SIG-M5 treated with dmso at 0.1 percent for 504 hours (cell line): Measurements from ENCODE around the gene IRX4.

Source experiments
- DNase-seq: peaks from one replicate; lab custom pipeline; 2025; ENCODE audit not compliant: unreplicated experiment; lab: John Stamatoyannopoulos, UW

Gene IRX4

DNA sequence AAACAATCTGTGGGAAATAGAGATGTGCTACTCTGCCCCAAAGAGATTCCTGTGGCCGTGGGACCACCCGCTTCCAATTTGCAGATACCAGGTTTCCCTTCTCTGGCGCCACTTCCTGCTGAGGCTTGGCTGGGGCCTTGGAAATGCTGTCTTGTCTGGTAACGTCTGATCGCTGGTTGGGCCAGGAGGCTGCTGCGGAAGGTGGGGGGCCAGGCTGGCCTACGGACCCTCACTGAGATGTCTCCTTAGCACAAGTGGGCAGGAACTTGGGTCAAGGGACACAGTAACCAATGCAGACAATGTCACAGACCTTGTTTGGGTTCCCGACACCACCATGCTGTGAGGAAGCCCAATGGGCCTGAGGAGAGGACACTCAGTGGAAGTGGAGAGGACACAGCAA lies 31.7 kb upstream of the IRX4 start:
- DNase-seq: no peak

DNA sequence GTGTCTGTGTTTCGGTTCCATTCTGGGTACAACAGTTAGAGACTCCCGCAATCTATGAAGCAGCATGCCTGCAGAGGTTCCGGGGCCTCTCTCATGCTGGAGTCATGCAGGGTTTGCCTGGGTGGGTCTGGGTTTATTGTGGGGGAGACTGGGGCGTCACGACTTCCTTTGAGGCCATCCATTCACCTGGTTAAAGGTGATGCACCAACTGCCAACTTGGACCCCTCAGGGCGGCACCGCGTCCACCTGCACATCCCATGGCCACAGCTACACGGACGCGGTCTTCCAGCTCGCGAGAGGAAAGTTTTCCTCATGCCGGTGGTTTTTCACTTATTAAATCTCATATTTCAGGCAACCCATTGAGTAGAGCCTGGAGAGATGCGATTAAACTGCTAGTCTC lies 30.9 kb upstream of the IRX4 start:
- no peak for DNase-seq

DNA sequence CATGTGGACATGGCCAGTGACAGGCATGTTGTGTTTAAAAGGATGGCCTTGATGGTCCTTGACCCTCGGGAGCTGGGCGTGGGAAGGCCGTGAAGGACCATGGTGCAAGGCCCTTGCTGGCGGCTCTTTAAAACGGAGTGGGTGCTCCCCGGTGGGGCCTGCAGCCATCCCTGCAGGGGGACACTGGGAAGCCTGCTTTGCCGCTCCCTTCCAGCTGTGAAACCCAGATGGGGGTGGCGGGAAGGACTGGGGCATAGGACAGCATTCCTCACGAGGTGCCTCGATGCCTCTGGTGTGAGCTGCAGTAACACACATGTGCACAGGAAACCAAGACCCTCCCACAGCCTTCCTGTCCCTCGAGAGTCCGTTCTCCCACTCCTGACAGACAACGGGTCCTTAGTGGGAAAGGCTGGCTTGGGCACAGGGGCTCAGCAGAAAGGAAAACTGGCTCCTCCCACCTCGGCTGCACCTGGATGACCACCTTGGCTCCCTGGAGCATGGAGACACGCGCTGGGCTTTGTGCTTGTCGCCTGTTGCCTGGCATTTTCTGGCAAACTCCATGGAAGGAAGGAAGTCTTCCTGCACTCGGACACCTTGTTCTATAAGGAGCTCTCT lies 30.3 kb upstream of the IRX4 start:
- no peak for DNase-seq

DNA sequence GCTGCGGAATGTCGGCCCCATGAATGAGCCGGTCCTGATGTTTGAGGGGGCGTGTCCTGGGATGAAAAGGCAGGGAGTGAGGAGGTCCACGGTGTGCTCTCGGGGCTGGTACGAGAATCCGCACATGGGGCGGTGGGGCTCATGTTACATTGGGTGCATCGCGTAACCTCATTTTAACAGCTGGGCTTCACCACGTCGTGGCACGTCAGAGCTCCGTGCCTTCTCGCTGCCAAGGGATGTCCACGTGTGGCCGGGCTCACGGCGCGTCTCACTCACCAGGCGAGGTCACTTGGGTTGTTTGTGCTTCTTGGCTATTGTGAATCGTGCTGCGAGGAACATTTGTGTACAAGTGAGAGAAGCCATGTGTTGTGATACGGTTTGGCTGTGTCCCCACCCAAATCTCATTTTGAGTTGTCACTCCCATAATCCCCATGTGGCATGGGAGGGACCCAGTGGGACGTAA lies 29.1 kb upstream of the IRX4 start:
- no peak for DNase-seq

DNA sequence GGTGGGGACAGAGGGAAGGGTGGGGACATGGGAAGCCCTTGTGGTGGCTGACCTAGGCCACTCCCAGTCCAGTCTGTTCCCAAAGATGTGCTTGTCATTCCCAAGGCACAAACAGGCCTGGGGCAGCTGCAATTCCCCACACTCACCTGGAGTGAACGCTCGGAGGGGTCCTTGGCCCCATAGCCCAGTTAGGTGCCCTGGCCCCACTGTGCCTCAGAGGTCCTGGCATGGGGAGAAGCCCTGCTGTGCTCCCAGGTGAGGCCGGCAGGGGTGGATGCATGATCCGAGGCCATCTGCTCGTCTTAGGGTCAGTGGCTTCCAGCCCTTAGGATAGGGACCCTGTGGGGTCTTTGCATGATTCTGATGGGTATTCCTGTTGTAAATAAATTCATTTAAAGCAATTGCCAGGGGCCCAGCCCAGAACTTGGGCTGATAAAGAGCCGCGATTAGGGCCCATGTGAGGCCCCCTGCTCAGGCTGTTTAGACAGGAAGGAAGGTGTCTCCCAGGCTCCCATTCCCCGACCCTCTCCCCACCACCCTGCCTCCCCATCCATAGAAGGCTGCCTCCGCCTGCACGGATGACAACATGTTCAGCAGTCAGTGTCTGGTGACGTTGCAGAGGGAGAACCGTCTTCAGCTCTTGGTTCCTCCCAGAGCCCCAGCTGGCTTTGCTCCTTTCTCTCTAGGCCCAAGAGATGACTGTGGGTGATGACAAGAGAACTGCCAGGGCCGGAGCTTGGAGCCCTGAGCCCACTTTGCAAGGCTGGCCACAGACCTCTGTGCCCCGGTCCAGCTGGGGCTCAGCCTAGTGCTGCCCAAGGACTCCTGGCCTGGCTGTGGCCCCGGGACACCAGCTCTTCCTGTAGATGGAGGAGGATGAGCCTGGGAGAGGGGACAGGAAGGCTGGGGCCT lies 28.4 kb upstream of the IRX4 start:
- no peak for DNase-seq

DNA sequence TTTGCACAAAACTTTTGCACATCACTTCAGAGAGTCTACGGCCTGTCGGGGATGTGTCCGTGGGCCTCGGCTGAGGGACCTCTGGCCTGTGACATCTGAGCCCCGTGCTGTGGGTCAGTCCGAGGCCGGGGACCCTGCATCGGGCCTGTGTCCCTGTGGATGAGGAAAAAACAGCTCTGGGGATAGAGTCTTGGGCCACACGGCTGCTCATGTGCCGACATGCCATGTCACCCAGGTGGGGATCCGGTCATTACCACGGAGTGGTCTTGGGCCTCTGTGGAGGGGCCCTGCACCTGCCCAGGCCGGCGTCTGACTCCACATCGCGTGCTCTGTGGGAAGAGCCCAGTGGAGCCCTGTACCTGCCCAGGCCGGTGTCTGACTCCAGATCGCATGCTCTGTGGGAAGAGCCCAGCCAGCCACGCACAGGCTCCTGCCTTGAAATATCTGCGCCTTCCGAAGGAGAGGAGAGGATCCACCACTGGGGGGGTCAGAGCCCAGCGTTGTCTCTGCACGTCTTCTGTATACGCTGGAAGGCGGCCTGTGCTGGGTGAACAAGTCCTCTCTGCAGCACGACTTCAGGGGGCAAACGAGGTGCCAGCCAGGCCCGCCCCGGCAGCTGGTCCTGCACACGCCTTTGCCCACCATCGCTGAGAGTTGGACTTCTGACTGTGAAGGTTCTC lies 27.5 kb upstream of the IRX4 start:
- DNase-seq: no peak

DNA sequence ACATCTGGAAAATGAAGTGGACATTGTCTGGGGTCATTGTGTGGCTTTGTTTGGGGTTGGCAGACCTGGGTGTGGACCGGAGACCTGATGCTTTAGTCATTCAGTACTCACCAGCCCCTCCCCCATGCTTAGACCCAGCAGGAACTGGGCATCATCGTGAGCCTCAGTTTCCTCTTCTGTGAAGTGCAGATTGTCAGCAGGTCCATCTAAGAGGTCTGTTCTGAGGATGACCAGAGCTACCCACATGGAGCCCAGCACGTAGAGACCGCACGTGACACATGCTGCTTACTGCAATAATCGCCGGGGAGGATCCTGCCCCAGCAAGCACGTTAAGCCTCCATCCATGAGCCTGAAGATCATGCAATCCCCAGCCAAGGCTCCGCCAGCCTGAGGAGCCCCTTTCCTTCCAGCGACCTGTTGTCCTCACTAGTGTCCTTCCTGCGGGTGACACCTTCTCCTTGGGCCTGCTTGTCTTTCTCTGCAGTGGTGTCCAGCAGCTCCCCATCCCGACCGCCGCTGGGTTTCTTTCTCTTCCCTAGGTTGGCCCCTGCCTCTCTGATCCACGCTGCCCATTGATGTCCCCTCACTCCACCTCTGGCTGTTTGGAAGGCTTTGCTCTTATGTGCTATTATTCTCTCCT lies 26.7 kb upstream of the IRX4 start:
- DNase-seq: no peak

DNA sequence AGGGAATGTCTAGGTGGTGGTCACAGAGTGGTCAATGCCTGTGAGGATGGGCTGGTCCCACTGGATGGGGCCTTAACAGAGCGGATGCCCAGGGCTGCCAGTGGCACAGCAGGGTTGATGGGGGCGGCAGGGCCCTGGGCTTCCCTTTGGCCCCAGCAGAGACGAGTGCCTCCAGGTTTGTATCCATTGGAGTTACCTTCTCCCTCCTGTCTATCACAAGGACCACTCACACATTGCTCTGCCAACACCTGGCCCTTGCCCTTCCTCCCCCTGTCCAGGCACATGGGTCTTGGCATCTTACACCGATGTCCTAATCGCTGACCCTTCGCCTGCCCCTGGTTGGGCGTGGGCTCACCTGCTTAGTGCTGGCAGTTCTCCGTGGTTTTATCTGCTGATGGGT lies 26.2 kb upstream of the IRX4 start:
- no peak for DNase-seq

DNA sequence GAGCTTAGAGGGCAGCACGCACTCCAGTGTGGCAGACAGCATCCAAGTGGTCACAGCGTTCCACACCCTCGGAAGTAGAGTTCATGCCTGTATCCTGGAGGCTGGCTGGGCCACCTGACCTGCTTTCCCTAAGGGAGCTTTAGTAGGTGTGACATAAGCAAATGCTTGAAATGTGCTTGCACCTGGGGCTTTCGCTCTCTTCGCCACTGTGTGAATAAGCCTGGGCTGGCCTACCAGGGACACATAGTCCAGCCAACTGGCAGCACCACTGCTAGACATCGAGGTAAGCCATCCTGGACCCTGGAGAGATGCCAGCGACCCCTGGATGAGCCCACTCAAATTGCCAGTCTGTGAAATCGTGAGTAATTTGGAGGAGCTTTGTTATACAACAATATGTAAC lies 24.9 kb upstream of the IRX4 start:
- DNase-seq: no peak

DNA sequence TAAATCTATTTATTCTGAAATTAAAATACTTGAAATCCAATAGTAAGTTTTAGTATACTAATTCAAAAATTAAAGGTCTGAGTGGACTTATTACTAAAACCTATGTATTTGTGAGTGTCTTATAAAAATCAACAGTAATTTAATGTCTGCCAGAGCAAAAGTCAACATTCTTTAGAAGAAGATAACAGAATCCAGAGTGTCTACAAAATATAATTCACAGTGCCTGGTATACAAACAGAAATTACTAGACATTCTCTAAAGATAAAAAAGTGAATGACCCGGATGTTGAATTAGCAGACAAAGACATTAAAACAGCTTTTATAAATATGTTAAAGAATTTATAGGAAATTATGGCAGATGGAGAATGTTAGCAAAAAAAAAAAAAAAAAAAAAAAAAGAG lies 22.4 kb upstream of the IRX4 start:
- DNase-seq: no peak

DNA sequence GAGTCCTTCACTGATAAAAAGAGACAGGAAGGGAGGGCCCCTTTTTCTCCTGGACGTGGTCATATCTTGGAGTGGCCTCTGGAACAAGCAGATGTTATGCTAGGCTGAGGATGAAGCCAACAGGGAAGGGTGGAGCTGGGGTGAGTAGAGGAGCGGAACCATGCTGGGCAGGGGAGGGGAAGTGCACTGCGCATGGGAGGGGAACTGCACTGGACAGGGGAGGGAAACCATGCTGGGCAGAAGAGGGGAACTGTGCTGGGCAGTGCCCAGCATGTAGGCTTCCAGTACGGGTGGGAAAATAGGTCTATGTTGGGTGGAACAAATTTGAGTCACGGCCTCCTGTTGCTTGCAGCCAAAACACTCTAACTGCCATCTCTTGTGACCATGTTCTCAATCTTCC lies 19.3 kb upstream of the IRX4 start:
- no peak for DNase-seq

DNA sequence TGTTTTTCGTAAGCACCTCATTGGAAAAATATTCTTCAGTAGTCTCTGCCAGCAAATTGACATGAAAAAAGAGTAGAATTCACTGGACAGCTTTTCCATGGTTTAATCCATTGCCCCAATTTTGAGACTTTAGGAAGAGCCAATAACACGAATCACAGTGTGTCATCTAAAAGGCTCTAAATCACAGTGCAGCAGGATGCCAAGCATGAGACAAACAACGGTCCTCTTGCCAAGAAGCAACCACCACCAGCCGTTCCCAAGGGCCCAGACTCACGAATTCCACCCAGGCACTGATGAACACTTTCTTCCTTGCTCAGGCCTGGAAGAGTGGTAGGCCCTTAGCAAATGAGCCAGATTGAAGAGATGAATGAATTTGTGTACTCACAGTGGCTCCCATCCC lies 18.3 kb upstream of the IRX4 start:
- DNase-seq: no peak

DNA sequence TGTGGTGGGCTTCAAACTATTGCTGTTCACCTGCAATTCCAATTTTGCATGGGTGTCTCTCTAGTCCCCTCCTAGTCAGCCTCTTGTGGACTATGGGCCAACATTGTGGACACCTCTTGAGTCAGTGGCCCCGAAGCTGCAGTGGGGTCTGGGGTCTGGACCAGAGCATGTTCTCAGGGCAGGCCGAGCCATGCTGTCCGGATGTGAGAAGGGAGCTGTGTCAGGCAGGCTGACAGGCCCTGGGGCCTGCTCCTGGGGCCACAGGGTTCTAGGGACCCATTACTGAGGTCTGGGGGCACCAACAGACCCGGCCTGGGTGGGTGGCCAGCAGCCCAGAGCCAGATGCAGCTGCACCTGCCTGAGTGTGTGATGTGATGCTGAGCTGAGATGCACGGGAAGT lies 16.5 kb upstream of the IRX4 start:
- no peak for DNase-seq

DNA sequence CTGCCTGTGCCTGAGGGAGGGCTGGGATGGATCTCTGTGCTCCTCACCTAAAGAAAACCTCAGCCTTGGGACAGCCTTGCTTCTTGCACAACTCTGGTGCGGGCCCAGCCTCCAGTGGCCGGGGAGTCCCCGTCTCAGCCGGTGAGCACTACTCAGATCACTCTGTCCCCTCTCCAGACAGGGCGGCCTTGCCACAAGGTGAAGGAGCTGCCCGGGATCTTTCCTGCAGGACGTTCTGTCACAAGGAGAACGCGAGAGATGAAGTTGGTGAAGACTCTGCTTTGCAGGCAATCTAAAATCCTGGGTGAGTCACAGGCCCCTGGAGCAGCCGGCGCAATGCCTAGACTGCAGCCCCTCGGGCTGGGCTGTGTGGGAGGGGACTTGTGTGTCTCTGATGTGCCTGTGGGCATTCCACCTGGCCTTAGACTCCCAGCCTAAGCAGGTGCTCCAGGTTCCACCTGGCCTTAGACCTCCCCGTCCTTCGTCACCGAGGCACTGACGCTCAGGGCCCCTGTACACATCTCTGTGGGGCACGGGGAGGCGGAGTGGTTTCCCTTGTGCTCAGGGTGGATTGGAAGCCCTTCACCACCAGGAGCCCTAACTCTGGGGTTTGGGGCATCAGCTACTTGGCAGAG lies 15.2 kb upstream of the IRX4 start:
- DNase-seq: no peak

DNA sequence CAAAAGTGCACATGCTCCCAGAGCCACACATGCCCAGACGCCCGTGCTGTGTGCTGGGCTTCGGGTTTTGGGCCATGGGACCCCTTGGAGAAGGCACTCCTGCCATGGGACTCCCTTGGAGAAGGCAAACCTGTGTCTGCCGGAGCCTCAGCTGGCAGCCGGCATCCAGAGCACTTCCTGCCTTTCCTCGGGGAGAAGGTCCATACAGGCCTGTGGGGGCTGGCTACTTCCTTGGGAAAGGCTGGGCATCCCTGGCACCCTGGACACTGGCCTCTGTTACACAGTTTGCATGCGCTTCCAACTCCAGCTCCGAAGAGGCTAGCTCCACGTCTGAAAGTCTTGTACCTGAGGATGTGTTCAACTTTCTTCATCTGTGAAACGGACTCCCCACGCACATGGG lies 14.7 kb upstream of the IRX4 start:
- no peak for DNase-seq

DNA sequence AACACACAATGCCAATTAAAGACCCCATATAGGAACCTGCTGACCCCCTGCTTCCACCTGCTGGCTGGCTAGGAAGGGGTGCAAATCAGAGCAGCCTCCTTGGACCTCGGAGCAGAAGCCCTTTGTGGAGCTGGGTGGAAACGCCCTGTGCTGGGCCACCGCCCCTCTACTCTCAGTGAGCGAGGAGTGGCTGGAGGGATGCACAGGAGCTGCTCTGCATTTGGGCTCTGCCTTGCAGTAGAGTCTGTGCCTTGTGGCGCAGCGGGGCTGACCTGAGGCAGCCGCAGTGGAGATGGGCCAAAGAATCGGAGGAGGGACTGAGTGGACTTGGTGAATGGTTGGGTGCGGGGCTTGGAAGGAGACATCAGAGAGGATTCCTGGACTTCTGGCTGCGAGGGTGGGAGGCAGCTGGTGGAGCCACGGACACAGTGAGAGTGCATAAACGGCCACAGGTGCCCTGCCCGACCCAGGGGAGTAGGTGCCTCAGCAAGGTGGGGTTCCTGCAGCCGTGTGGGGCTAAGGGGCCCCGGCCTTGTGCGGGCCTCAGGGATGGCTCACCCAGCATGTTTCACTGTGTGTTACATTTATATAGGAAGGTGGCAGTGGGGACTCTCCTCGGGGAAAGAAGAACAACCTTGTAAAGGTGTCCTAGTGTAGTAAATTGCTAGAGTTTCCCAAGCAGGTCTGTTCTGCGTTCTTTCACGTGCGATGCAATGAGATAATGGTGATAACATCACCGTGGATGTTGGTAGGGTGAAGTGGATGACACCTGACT lies 14.1 kb upstream of the IRX4 start:
- no peak for DNase-seq

DNA sequence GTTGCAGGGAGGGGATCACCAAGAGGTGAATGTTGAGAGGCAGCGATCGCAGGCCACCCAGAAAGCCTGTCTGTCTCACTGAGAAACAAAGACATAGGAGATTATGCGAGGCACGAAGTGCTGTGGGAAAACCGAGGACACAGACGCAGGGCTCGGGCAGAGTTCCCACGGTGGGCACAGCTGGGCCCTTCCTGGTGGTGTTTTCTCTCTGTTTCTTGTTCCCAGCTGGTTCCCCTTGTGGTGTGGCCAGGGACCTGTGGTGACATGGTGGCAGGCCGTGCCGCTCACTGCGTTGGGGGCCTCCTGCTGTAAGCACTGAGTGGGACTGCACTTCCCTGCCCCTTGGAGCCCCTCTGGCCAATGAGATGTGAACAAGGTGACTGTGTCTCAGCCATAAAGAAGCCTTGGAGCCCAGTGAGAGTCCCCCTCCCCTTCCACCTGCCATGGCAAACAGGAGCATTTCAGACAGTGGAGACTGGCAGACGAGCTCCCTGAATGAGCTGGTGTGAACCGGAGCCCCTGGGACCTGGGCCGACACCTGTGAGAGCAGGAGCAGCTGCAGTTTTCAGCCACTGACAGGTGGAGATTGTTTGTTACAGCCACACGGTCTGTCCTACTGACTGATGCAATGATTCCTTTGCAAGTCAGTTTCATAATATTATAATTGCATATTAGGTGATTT lies 13.2 kb upstream of the IRX4 start:
- no peak for DNase-seq

DNA sequence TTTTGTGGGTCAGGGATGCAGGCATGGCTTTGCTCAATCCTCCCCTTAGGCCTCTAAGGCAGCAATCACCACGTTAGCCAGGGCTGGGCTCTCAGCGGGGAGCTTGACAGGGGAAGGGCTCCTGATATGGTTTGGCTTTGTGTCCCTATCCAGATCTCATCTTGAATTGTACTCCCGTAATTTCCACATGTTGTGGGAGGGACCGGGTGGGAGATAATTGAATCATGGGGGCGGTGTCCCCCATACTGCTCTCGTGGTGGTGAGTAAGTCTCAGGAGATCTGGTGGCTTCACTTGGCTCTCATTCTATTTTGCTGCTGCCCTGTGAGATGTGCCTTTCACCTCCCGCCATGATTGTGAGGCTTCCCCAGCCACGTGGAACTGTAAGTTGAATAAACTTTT lies 11.5 kb upstream of the IRX4 start:
- DNase-seq: no peak

DNA sequence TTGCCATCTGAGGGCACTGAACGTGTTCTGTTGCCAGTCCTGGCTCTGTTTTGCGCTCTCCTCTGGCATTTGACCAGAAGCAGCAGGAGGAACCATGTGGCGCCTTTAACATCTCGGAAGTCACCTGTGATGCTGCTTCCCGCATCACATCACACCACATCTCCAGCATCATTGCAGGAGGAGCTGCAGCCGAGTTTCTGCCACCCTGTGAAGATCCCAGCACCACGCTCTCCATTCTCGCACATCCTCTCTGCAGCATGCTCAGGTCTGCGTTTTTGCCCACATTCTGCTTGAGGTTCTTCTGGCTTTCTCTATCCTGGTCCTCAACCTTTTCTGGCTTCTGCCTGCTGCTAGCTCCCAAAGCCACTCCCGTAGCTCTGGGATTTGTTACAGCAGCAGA lies 11.0 kb upstream of the IRX4 start:
- no peak for DNase-seq
